Ovary (tissue), 3 donors: ENCODE results near the gene SMAP2.

Experiments
- POLR2A ChIP-seq: fragments of 450-650 bp; IDR thresholded peaks from one replicate; pipeline ENCODE4 v1.6.1; 2017; ENCODE audit warnings: antibody characterized with exemption, mild to moderate bottlenecking, moderate library complexity
- TF ChIP-seq, protein P1 (sequence below), 3 donors: fragments of 450-650 bp in 2 of 3; fragments of 200-600 bp in 1 of 3; IDR thresholded peaks; one replicate each; pipeline versions ENCODE4 v1.5.1 to v1.8.0; 2016 to 2022; ENCODE audit warnings: antibody characterized with exemption in 3 of 3, mild to moderate bottlenecking in 1 of 3
- donor health status: DM: no; HTN: no; CAD: no.

GRCh38 chr1:40395190-40396175 is 22.0 kb downstream of the SMAP2 start:
- TF ChIP-seq, protein P1, sequence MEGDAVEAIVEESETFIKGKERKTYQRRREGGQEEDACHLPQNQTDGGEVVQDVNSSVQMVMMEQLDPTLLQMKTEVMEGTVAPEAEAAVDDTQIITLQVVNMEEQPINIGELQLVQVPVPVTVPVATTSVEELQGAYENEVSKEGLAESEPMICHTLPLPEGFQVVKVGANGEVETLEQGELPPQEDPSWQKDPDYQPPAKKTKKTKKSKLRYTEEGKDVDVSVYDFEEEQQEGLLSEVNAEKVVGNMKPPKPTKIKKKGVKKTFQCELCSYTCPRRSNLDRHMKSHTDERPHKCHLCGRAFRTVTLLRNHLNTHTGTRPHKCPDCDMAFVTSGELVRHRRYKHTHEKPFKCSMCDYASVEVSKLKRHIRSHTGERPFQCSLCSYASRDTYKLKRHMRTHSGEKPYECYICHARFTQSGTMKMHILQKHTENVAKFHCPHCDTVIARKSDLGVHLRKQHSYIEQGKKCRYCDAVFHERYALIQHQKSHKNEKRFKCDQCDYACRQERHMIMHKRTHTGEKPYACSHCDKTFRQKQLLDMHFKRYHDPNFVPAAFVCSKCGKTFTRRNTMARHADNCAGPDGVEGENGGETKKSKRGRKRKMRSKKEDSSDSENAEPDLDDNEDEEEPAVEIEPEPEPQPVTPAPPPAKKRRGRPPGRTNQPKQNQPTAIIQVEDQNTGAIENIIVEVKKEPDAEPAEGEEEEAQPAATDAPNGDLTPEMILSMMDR (IDR thresholded peaks at IDR 0.05): no peak
- no peak for TF ChIP-seq POLR2A
